Testis (tissue), 2 donors: ENCODE results near the gene C15orf61.

Source experiments
- POLR2A ChIP-seq: fragments of 450-650 bp; IDR thresholded peaks from one replicate; pipeline ENCODE4 v1.6.1; 2017; ENCODE audit warnings: antibody characterized with exemption, mild to moderate bottlenecking, moderate library complexity
- TF ChIP-seq, protein P1 (sequence below), 3 experiments: fragments of 450-650 bp in 2 of 3; fragments of 200-600 bp in 1 of 3; sonication (generic) in 1 of 3; IDR thresholded peaks; one replicate each; pipeline ENCODE4 v1.5.1; 2016 to 2019; ENCODE audit warnings: antibody characterized with exemption in 3 of 3, mild to moderate bottlenecking in 2 of 3, moderate library complexity in 1 of 3

GRCh38 chr15:67547836-67548235 is 26.9 kb downstream of the C15orf61 start:
- TF ChIP-seq, protein P1, sequence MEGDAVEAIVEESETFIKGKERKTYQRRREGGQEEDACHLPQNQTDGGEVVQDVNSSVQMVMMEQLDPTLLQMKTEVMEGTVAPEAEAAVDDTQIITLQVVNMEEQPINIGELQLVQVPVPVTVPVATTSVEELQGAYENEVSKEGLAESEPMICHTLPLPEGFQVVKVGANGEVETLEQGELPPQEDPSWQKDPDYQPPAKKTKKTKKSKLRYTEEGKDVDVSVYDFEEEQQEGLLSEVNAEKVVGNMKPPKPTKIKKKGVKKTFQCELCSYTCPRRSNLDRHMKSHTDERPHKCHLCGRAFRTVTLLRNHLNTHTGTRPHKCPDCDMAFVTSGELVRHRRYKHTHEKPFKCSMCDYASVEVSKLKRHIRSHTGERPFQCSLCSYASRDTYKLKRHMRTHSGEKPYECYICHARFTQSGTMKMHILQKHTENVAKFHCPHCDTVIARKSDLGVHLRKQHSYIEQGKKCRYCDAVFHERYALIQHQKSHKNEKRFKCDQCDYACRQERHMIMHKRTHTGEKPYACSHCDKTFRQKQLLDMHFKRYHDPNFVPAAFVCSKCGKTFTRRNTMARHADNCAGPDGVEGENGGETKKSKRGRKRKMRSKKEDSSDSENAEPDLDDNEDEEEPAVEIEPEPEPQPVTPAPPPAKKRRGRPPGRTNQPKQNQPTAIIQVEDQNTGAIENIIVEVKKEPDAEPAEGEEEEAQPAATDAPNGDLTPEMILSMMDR (IDR thresholded peaks at IDR 0.05): no peak
- TF ChIP-seq POLR2A: no peak
